Measurements from ENCODE around the gene PTPRCAP. TPM values are rescaled to one million over a fixed set of nuclear protein-coding genes. Genes with fewer than 3 reads are reported as not detected.
A peak's percentile ranks its signal among the peaks of the same experiment; 100 is the strongest.

The PTPRCAP gene
- total RNA-seq, 1 experiment from 2014 or later = 1.7 TPM

GRCh38 chr11:67431346-67432249 is 5.9 kb downstream of the PTPRCAP start:
- H2AK5ac ChIP-seq (ENCODE audit: insufficient read length, low read length) = no peak overlapping the region
- no peak overlapping the region for H4K8ac ChIP-seq (replicated peaks; ENCODE audit: insufficient read length, low read depth, low read length)
- H4K91ac ChIP-seq (ENCODE audit: insufficient read length, low read depth, low read length) = no peak overlapping the region
- no peak overlapping the region for H3K4me2 ChIP-seq (ENCODE audit: insufficient read depth, insufficient read length, low read length)
- H3K27me3 ChIP-seq (ENCODE audit: insufficient read depth, low read length) = no peaks in the 10 kb centered on the region
- no CpG with 5 or more reads among the region's 24 CpGs for WGBS (ENCODE audit: extremely low coverage, insufficient read length, low lambda C conversion rate)
- no peaks in the 10 kb centered on the region for H3K9me3 ChIP-seq (ENCODE audit: control insufficient read depth, low read depth, low read length)
- H3K18ac ChIP-seq (ENCODE audit: insufficient read length, low read depth, low read length) = no peak overlapping the region
- peaks cover 4% of the 10 kb centered on the region for H3K23me2 ChIP-seq (ENCODE audit: insufficient read length, low read depth, low read length, poor library complexity, severe bottlenecking)
- Mint-ChIP-seq H3K9me3 (no peaks in the 10 kb centered on the region), H3K4me1 (peaks cover 5 to 11% of the 10 kb centered on the region in 2 experiments), H3K36me3 (ENCODE audit: insufficient read depth in 1 of 3, low read depth in 3 of 3) (peaks cover 9 to 36% (median 31%) of the 10 kb centered on the region in 3 experiments; a peak in 6 of 7 replicates), H3K27me3 (ENCODE audit: low read depth) (no peaks in the 10 kb centered on the region; the same call in 1 of the 2 replicates), H3K27ac (peak overlapping the region in 2 of 3 experiments; percentile 15 to 86; a peak in 3 of 7 replicates), H3K4me3 (peak overlapping the region in 1 of 2 experiments; percentile 7; a peak in 3 of 5 replicates)
- no peaks in the 10 kb centered on the region; the same call in 1 of the 2 replicates for H3K79me2 ChIP-seq (ENCODE audit: insufficient read depth, low read length)
- H2BK5ac ChIP-seq (ENCODE audit: insufficient read length, low read length) = no peak overlapping the region
- no peaks in the 10 kb centered on the region; the same call in 1 of the 2 replicates for H3K4me1 ChIP-seq (ENCODE audit: insufficient read depth, low read length)
- no peak overlapping the region for H3T11ph ChIP-seq (ENCODE audit: low read length)
- H3K9ac ChIP-seq (ENCODE audit: extremely low read depth, insufficient read length, low read length) = no peak overlapping the region
- H3K79me1 ChIP-seq (ENCODE audit: insufficient read depth, low read depth, low read length, poor library complexity, severe bottlenecking) = no peaks in the 10 kb centered on the region
- no peak overlapping the region for H2BK120ac ChIP-seq (ENCODE audit: low read depth, low read length, poor library complexity, severe bottlenecking)
- no peak overlapping the region for H2BK12ac ChIP-seq (ENCODE audit: insufficient read length, low read depth, low read length)
- H3K56ac ChIP-seq (ENCODE audit: insufficient read length, low read depth, low read length) = no peak overlapping the region
- no peaks in the 10 kb centered on the region for H4K20me1 ChIP-seq (ENCODE audit: control insufficient read depth, insufficient read depth, insufficient read length)
- no peak overlapping the region for H3K23ac ChIP-seq (ENCODE audit: insufficient read length, low read depth, low read length)
- TF ChIP-seq CTCF (conservative IDR thresholded peaks at IDR 0.05) = no peak
- no peak for DNase-seq
- H4K5ac ChIP-seq (ENCODE audit: insufficient read length, low read depth, low read length) = no peak overlapping the region
- H3K27ac ChIP-seq (ENCODE audit: insufficient read length, low read depth, low read length) = no peak overlapping the region
- H3K4ac ChIP-seq (ENCODE audit: low read depth, low read length) = no peak overlapping the region
- no peak overlapping the region for H2BK20ac ChIP-seq (ENCODE audit: low read depth, low read length, poor library complexity, severe bottlenecking)
- no peak overlapping the region for H2AFZ ChIP-seq (ENCODE audit: low read length)
- H2BK15ac ChIP-seq (ENCODE audit: low read depth, low read length) = no peak overlapping the region
- H3K14ac ChIP-seq (ENCODE audit: insufficient read depth, low read length) = no peak overlapping the region
